ENCODE measurements around the gene BCL7A.
"Not testable (repeated sequence)": the region's sequence is repeated elsewhere in the genome, so short reads cannot be mapped to it uniquely, and the experiment has no call there.

BCL7A gene

DNA sequence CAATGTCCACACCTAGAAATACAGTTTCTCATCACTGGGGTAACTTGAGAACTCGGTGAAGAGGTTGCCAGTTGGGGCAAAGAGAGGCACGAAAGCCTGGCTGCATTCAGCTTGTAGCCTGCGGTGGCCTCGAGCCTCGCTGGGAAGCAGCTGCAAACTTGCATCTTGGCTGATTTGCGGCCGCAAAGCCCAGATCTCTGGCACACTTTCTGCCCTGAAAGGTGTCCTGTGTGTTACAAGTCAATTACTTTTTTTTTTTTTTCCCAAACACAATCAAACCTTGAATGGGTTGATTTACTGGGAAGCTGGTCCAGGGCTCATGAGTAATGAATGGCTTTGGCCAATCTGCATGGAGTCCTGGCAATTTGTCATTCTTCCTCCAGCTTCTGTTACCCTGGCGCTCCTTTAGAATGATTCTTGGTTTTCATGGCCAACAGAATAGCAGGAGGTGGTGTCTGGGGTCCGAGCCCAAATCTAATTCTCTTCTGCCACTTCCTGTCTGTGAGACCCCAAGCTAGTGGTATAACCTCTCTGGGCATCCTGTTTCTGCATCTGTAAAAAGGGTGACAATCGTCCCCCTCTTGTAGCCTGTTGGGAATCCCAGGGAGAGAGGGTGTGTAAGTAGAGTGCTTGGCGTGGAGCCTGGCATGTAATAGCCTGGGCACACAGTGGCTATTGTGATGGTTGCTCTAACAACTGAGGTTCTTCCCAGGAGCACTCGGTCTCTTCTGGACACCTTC is 6.7 kb downstream of the BCL7A start:
- no peak for DNase-seq

DNA sequence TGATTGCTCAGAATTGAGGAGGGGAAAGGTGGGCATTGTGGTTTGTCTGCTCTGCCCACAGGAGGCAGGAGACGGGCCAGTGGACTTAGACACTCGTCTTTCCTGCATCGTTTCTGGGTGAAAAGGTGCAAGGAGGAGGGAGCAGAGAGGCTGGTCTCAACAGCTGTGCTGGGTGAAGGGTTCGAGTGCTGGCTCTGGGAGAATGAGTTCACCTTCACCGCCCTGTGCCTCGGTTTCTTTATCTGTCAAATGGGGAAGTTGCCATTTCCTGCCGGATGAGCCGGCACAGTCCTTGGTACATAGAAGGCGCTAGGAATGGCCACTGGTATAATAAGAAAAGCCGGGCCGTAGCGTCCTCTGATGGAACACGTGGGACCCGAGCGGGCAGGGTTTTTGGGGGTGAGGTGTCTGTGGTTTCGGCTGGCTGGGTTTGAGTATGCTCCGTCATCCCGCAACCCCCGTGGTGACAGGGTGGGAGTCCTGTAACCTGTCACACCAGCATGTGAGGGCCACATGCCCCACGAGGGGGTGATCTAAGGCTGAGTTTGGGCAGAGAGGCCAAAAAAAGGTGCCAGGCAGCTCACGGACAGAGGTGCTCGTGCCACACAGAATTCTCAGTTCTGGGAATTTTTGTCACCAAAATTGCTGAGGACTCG is 7.3 kb downstream of the BCL7A start:
- no peak for DNase-seq

DNA sequence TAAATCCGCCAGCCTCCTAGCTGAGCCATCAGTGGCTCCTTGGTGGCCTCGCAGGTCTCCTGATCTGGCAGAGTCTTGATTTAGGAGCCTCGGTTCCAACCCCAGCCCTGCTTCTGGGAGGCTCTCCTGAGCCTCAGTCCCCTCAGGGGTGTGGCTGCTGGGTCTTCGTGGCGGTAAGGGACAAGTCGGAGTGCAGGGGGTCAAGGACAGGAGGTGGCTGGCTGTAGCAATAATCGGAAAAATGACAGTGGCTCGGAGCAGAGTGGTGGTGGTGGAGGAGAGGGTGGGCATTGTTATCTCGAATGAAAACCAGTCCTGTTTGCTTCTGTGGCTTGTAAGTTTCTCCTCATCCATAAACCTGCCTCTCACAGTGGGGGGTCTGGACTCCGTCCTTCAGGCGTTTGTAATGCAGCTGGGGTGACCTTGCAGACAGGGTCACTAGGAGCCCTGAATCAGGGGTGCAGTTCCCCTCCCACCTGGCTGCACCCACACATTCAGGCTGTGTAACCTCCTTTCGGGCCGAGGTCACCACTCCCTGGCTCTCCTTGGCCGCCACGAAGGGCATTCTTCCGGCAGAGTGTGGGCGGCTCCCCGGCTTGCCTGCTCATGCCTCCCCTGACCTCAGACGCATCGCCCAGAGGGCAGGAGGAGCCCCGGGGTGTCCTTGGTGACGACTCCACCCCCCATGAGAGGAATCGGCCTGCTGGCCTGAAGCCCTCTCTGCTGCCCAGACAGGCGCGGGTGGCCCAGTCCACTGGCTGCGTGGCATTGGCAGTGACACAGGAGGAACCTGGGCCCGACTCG is 8.1 kb downstream of the BCL7A start:
- no peak for DNase-seq

DNA sequence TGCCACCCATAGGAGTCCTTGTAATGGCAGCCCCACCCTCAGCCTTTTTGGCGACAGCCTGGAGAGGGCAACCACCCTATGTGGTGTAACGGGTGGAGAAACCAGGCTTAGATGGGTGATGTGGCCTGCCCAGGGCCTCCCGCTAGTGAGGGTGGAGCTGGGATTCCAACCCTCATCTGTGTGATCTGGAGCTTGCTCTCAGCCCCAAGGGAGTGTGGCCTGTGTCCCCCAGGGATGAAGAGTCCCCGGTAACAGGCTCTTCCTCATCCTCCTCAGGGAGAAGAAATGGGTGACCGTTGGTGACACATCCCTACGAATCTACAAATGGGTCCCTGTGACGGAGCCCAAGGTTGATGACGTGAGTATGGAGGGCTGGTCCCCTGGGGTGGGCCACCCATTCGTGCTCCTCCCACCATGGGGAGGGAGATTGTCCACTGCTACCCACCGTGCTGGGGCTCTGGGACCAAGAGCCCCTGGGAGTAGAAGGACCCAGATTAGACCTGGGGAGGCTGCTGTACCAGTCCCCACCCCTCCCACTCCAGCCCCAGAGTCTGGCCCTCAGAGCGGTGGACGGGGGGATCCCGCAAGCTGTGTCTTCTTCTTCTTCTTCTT is 8.8 kb downstream of the BCL7A start:
- no peak for DNase-seq

DNA sequence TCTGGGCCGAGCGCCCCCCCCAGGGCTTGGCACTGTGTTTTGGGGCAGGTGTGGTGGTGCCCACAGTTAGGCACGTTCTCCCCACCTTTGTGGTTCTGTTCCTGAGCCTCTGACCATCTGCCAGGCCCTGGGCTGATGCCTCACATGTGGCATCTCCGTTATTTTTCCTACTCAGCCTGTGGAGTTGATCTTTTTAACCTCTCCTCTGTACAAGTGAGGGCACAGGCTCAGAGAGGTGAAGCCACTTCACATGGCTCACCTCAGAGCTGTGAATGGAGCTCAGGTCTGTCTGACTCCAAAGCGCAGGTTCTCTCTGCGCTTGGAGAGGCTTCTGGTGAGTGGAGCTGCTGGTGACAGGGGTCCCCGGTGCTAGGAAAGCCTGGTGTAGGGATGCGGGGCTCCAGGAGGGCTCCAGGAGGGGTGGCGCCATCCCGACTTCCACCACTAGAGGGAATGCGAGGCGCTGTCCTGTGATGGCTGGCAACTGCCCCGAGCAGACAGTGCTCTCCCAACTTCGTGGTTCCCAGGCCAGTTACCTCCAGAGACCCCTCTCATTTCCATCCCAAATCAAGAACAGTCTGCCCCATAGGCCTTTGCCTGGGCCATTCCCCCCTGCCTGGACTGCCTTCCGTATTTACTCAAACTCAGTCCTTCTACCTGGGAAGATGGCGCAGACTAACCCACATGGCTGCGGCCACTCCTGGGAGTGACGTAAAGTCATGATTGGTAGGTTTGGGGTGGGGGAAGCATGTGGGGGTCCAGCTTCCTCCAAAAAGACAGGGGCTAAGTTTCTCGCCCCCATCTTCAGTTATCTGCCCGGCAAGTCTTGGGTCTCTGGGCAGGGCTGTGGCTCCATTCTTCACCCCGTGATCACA is 9.9 kb downstream of the BCL7A start:
- peak; percentile 82 for DNase-seq

DNA sequence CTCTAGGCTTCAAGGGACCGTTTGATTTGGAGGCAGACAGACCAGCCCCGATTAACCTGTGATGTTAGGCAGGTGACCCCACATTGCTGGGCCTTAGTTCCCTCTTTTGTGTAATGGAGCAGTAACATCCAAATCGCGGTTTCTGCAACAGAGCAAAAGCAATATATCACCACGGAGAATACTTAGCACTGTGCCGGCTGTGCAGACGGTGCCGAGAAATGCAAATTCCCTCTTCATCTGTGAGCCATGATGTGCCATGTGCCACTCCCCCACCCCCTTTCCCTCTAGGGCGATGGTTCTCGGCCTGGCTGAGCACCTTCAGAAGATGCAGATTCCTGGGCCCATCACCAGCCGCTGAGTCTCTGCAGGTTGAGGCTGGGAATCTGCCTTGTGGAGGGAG is 10.9 kb downstream of the BCL7A start:
- no peak for DNase-seq

DNA sequence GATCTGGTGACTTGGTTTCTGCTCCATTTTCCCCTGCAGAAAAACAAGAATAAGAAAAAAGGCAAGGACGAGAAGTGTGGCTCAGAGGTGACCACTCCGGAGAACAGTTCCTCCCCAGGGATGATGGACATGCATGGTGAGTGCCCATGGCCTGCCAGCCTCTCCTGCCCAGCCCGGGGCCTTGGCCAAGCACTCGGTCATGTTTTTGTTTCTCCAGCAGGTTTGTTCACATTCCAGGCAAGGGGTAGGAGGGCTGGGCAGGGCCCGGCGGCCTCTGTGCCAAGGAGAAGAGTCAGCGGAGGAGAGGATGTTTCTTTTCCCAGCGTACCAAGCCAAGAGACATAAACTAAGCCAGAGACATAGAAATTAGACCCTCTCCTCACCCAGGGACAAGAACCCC is 13.6 kb downstream of the BCL7A start:
- no peak for DNase-seq

DNA sequence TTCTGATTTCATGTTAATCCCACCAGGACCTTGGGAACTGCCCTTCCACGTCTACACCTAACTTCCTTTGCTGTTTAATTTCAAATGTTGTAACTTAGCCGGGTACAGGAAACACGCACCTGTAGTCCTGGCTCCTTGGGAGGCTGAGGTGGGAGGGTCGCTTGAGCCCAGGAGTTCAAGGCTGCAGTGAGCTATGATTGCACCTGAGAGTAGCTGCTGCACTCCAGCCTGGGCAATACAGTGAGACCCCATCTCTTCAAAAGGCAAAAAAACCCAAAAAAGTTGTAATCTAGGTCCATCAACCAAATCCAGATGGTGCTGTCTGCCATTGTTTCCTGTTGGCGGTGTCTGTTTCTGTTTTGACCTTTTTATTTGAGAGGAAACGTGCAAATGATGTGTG is 14.5 kb downstream of the BCL7A start:
- DNase-seq = no peak

DNA sequence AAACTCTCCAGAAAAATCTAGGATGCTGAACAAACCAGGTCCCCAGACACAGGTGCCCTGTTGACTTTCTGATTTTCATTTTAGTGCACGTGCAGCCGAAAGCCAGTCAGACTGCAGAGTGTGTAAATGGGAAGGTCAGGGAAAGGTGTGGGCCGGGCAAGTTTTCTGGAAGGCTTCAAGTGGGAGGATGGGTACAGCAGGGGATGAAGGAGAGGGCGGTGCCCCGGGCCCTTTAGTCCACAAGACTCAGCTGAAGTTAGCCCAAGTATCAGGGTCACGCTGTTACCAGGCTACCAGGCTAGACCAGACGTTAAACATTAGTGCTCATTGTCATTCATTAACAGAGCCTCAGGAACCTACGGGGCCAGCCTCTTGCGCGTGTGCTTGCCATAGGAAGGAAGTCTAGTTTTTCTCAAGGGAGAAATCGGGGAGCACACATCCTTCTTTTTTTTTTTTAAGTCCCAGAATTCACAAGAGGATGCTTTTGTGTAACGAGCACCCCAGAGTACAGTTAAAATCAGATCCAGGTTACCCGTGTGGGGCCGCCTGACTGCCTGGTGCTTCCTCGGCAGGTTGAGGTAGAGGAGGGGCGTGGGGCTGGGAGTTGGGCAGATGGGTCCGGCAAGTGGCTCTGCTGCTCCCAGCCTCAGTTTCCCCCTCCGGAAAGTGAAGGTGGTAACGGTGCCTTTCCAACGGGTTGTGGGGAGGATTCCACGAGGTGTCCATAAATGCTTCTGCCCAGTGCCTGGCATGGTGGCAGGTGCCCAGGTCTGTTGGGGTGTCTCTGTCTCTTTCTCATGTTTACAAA is 19.1 kb downstream of the BCL7A start:
- DNase-seq = no peak

DNA sequence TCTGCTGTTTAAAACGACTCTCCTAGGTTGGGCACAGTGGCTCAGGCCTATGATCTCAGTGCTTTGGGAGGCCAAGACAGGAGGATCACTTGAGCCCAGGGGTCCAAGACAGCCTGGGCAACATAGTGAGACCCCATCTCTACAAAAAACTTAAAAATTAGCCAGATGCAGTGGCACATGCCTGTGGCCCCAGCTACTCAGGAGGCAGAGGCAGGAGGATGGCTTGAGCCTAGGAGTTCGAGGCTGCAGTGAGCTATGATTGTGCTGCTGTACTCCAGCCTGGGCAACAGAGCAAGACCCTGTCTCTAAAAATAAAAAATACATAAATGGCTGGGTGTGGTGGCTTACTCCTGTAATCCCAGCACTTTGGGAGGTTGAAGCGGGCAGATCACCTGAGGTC is 19.8 kb downstream of the BCL7A start:
- not testable (repeated sequence) for DNase-seq

DNA sequence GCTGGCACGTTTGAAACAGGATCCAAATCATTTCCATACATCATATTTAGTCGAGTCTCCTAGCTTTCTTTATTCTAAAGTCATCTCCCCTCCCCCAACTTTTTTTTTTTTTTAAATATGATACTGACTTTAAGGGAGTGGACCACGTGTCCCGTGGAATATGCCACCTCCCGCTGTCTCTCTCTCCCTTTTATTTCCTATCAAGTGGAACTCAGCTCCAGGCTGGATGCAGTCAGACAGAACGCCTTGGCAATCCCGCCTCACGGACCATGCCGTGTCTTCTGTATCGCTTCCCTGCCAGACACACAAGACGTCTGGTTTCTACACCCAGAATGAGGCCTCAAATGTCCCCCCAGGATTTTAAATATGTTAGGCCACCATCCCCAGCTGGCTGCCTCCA is 21.2 kb downstream of the BCL7A start:
- no peak for DNase-seq

DNA sequence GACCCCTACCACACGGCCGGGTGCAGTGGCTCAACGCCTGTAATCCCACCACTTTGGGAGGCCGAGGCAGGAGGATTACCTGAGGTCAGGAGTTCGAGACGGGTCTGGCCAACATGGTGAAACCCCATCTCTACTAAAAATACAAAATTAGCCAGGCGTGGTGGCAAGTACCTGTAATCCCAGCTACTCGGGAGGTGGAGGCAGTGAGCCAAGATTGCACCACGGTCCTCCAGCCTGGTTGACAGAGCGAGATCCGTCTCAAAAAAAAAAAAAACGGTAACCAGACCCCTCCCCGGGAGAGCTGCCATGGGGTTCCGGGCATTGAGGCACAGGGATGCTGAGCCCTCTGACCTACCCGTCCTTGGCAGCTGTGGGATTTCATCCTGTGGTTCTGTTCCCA is 21.8 kb downstream of the BCL7A start:
- DNase-seq = no peak

DNA sequence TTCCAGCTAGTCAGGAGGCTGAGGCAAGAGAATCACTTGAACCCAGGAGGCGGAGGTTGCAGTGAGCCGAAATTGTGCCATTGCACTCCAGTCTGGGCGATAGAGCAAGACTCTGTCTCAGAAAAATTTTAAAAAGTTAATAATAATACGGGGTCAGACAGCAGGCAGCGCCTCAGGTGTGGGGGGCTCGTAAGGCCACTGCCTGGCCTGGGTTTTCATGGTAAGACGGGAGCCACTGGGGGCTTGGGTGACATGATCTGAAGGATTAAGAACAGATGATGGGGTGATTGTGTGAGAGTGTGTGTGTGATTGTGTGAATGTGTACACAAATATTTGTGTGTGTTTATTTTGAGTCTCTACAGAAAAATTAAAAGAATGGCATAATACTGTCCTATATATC is 23.6 kb downstream of the BCL7A start:
- no peak for DNase-seq

DNA sequence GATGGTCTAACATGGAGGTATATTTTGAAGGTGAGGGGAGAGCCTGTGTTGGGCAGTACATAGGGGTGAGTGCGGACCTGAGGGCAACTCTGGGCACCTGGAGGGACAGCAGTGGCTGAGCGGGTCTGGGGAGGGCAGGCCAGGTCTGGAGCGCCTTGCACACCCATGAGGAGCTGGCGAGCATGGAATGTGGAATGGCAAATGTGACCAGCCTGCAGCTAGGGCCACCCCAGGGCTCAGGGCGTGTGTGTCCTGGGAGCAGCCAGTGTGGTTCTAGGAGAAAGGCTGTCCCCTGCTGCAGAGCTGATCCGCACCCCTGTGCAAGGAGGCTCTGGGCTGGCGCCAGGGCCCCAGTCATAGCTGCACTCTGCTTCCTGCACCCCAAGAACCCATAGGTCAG is 24.5 kb downstream of the BCL7A start:
- no peak for DNase-seq

DNA sequence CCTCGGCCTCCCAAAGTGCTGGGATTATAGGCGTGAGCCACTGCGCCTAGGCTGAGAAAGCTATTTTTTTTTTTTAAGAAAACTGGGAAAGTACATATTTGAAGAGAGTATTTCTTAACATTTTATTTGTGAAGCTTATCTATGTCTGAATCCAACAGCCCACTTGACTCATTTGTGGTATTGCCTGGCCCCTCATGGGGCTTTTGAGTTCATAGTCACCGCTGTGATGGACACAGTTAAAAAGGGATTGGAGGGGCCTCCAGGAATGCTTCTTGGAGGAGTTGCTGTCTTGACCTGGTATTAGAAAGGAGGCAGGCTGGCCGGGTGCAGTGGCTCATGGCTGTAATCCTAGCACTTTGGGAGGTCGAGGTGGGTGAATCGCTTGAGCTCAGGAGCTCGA is 26.5 kb downstream of the BCL7A start:
- DNase-seq = no peak

DNA sequence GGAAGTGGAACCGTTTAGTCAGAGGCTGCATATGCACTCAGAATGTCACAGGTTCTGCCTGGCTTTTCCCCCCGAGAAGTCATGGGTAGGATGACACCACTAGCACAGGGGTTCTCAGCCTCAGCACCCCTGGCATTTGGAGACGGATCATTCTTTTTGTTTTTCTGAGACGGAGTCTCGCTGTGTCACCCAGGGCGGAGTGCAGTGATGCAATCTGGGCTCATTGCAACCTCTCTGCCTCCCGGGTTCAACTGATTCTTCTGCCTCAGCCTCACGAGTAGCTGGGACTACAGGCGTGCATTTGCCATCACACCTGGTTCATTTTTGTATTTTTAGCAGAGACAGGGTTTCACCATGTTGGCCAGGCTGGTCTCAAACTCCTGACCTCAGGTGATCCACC is 28.1 kb downstream of the BCL7A start:
- no peak for DNase-seq

DNA sequence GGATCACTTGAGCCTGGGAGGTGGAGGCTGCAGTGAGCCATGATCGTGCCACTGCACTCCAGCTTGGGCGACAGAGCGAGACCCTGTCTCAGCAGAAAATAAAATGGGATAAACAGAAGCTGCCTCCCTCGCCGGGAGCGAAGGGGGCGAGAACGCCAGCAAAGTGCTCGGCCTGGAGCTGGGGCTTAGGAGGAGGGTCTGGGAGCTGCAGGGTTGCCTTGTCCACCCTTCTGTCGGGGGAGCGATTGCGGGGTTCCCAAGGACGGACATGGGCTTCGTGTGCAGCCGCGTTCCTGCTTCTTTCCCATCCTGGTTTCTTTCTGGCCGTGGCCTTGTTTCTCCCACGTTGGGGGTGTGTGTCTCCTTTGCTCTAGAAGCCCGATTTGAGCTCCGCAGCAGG is 29.0 kb downstream of the BCL7A start:
- no peak for DNase-seq

DNA sequence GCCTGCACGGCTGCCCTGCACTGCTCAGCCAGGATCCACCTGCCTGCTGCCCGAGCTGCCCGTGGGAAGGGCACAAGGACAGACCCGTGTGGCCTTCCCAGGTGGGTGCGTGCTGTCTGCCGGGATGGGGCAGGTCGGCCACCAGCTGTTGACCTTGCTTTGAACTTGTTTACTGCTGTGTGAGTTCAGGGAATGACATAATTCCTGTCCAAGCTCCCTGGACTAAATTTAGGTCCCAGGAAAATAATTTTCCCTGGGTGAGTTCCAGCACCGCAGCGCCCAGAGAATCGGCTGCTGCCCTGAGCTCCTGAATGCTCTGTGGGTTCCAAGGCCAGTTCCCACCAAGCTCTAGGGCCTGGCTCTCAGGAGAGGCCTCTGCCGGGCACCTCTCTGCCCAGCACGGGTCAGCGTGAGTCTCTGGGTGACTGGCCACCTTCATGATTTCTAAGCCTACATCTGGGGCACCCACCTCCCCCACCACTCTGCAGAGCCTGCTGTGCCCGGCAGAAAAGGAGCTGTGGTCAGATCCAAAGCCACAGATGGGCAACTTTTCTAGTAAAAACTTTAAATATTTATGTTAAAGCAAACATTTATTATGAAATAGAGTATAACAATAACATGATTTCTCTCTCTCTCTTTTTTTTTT is 29.7 kb downstream of the BCL7A start:
- no peak for DNase-seq

DNA sequence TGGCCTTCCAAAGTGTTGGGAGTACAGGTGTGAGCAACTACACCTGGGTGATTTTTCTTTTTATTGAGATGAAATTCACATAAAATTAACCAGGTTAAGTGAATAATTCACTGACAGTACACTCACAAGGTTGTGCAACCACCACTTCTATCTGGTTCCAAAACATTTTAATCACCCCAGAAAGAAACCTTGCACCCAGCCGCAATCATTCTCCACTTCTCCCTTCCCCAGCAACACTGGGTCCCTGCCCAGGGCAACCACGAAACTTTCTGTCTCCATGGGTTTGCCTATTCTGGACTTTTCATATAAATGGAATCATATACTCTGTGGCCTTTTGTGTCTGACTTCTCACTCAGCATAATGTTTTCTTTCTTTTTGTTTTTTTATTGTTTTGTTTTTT is 30.6 kb downstream of the BCL7A start:
- no peak for DNase-seq

DNA sequence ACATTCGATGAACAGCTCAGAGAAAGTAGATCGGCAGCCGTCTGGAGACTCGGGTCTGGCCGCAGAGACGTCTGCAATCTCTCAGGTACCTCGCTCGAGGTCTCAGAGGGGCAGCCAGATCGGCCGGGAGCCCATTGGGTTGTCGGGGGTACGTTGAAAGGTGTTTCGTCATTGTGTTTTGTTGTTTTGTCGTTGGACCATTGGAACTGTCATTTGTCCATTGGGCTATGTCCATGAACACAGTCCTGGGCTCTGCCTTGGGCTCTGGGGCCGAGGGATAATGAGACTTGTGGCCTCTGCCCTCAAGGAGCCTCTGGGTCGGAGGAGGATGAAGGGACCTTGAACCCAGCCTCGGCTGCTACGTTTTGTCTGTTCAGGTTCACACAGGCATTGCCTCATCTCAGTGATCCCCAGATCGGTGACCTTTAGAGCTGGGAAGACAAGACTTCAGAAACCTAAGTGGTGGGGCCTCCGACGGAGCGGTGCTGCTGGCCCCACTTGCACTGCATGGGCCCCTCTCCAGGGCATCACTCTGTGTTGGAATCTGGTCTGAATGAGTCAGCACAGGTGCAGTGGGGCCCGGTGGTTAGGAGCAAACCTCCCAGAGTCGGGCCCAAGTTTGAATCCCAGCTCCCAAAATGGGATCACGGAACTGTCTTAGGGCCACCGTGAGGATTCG is 33.3 kb downstream of the BCL7A start:
- no peak for DNase-seq

DNA sequence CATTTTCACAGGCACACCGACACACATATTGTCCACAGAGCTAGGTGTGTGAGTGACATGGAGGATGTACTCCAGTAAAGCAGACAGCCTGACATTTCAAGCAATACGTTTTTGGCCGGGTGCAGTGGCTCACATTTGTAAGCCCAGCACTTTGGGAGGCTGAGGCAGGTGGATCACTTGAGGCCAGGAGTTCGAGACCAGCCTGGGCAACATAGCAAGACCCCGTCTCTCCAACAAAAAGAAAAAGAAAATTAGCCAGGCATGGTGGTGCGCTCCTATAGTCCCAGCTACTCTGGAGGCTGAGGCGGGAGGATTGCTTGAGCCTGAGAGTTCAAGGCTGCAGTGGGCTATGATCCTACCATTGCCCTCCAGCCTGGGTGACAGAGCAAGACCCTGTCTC is 34.7 kb downstream of the BCL7A start:
- DNase-seq = not testable (repeated sequence)
